KBM-7 (cell line): Measurements from ENCODE around the gene PLA2G12B.
A peak's percentile ranks its signal among the peaks of the same experiment; 100 is the strongest.
"Not testable (repeated sequence)": the region's sequence is repeated elsewhere in the genome, so short reads cannot be mapped to it uniquely, and the experiment has no call there.

Experiments used
- DNase-seq: peaks from one replicate; pipeline ENCODE4 v3.0.0-alpha.2; 2015
- in situ Hi-C: fragments of 300-500 bp; cut with MboI; formaldehyde crosslinking; loops from 2 replicates; pipeline ENCODE4 v1.14.3; 2020; ENCODE audit warnings: low sequenced_read_pairs, low pct_unique_long_range_greater_than_20kb, mixed read lengths

The PLA2G12B gene

DNA sequence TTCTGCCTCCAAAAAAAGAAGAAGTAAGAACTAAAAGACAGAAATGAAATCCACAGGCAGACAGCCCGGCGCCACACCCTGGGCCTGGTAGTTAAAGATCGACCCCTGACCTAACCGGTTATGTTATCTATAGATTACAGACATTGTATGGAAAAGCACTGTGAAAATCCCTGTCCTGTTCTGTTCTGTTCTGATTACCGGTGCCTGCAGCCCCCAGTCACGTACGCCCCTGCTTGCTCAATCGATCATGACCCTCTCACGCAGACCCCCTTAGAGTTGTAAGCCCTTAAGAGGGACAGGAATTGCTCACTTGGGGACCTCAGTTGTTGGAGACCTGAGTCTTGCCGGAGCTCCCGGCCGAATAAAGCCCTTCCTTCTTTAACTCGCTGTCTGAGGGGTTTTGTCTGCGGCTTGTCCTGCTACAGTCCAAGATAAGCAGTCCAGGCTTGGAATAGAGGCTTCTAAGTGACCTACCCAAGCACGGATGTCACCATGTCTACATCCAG lies 50.6 kb downstream of the PLA2G12B start:
- in situ Hi-C loops, DNase-seq: not testable (repeated sequence)

DNA sequence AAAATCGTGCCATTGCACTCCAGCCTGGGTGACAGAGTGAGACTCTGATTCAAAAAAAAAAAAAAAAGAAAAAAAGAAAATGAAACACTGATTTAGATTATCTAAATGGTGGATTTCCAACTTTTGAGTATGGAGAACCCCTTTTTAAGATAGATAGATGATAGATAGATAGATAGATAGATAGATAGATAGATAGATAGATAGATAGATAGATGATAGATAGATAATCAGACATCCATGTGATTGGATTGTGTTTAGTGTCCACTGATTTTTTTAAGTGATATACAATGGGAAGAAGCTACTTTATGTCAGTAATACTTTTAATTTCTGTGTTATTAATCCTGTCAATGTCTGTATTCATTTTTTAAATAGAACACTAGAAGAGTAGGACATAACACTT lies 55.1 kb downstream of the PLA2G12B start:
- in situ Hi-C loops = no loop called here
- no peak for DNase-seq

DNA sequence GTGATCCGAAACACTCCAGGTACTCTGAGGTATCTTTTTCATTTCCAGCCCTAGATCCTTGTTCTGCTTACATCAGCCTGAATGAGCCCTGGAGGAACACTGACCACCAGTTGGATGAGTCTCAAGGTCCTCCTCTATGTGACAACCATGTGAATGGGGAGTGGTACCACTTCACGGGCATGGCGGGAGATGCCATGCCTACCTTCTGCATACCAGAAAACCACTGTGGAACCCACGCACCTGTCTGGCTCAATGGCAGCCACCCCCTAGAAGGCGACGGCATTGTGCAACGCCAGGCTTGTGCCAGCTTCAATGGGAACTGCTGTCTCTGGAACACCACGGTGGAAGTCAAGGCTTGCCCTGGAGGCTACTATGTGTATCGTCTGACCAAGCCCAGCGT lies 56.0 kb downstream of the PLA2G12B start:
- in situ Hi-C loops = no loop called here
- no peak for DNase-seq

DNA sequence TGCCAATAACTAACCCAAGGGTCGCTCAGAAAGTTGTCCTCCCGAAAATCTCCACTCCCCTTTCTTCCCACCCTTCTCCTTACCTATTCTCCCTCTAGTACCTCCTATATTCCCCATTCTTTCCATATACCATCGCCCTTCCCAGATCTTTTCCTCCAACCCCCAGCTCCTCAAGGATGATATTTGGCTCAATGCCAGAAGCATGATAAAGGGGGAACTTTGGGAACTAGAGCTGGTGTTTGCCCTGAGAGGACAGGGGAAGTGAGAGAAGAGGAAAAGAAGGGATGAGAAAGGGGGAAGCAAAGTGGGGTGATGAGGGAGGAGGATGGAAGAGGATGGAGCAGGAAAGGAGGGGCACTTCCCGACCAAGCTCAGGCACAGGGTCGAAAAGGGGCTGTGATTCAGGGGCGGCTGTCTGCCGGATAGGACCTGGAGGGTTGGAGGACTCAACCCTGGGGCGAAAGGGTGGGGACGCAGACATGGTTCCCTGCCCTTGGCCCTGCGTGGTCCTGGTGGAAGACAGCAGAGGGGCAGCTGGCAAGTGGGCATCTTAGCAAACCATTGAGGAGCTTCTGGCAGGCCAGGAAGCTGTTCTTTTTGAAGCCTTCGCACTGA lies 59.3 kb downstream of the PLA2G12B start:
- DNase-seq = no peak
- in situ Hi-C loops = no loop called here

DNA sequence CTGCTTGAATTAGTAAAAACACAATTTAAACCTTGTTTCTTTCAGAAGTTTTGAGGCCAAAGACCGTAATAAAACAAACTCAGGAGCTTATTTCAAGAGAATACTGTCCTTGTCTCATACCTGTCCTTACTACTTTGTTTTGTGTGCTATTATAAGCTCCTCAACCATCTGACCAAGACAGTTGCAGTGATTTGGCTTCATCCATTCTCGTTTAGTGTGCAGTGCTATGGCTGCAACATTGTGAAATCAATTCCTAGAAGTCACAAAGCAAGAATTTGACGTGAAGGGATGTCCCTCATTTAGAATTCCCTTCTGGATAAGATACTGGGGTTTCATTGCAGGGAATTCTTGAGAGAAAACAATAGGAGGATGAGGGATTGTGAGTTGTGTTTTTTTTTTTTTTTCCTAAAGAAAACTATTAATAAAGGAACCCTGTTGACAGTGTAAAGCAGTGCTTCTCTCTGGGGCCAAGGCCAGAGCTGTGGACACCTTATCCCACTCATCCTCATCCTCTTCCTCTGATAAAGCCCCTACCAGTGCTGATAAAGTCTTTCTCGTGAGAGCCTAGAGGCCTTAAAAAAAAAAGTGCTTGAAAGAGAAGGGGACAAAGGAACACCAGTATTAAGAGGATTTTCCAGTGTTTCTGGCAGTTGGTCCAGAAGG lies 61.3 kb downstream of the PLA2G12B start, which contains the start of gene OIT3:
Gene OIT3, plus strand, starts transcription at position 604 of the 663 bp plus-strand sequence. CDS start 60 bp downstream, outside the sequence.
- in situ Hi-C loops = no loop called here

DNA sequence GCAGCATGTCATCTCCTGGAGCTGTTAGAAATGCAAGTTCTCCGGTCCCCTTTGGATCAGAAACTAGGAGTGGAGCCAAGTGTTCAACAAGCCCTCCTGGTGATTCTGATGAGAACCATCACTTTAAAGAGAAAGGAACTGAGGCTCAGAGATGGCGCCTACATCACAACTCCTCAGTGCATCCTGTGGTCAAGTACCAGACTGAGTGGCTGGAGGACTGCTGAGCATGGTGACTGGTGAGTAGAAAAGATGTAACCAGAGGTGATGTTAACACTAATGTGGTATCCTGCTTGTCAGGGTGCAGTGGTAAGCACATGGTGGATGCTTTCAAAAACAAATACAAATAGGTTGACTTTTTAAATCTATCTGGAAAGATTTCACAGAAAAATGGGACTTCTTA lies 64.5 kb downstream of the PLA2G12B start:
- in situ Hi-C loops = no loop called here
- DNase-seq = no peak

More for the DNA sequence above, 61.3 kb downstream of the PLA2G12B start, which contains the start of gene OIT3:
- DNase-seq = no peak

DNA sequence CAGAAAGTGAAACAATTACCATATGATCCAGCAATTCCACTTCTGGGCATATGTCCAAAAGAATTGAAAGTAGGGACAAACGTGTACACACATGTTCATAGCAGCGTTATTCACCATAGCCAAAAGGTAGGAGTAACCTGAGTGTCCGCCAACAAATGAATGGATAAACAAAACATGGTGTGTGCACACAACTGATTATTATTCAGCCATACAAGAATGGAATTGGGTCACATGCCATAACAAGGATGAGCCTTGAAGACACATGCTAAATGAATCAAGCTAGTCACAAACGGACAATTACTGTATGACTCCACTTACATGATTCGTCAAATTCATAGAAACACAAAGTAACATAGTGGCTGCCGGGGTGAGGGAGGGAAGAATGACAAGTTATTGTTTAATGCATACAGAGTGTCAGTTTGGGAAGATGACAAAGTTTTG lies 65.2 kb downstream of the PLA2G12B start:
- no peak for DNase-seq
- in situ Hi-C loops = no loop called here

DNA sequence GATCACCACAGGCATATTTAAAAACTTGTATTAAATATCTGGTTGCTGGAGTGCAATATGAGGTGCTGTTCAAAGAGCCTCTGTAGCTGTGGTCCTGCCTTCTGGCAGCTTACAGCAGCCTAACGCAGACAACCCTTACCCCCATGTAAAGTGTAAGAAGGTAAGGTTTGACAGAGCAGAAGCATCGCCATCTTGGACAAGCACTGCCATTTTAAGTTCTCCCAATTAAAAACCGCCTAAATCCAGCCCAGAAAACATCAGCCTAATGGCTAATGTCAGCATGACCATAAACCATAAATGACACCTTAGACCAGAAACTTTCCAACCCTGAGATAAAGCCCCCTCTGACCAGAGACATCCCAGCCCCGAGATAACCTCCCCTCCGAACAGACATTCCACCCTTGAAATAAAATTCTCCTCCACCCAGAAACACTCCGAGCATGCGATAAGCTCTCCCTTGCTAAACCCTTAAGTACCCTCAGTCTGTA lies 66.4 kb downstream of the PLA2G12B start:
- in situ Hi-C loops = no loop called here
- no peak for DNase-seq

DNA sequence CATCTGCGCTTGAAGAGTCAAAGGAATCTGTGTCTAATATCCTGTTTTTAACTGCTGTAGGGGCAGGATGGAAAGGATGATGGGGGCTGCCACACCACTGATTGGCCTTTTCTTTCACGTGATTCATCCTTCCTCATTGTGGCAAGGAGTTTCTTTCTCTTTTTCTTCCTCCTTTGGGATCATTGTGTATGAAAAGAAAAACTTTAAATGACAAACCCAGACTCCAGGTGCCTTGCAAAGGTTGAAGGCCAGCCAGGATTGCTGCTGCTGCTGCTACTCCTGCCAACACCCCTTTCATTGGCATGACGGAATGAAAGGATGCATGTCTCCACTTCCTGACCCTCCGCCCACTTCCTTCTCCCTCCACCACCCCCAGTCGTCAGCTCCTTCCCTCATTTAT lies 67.6 kb downstream of the PLA2G12B start:
- DNase-seq = peak; percentile 59
- in situ Hi-C loops = no loop called here

DNA sequence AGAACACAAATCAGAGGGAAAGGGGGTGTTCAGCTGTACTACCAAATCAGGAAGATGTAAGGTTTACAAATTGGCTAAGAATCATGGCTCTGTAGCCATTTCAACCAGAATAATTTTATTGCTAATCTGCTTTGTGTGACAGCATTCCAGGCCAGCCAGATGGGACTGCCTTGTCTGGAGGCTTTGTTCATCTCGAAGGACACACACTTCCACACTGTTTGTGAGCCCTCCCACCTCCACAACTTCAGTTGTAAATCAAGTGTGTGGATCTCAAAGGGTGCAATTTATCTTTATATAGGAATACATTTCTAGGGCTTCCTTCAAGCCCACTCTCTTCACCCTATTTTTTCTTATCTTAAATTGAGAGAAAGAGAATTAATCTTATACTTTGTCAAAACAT lies 68.0 kb downstream of the PLA2G12B start:
- in situ Hi-C loops = no loop called here
- no peak for DNase-seq

DNA sequence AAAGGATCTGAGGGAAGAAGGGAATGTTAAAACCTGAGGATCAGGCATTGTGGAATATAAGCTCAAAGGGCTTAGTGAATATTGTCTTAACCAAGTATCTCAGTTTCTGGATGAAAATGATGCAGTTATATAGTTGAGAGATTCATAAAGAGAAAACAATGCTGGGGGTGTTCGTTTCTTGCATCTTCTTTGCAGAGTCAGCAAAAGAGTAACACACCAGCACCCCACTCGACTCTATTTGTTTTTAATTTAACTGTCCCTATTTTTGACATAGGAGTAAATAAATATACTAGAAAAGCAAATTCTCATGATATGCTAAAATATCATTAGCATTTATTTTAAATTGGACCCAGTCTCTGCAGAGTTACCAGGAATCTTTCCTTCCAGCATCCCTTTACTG lies 68.7 kb downstream of the PLA2G12B start:
- in situ Hi-C loops = no loop called here
- DNase-seq = no peak
